NOMO-1 treated with dmso at 0.1 percent for 144 hours (cell line): ENCODE measurements around the gene GAR1.
A peak's percentile ranks its signal among the peaks of the same experiment; 100 is the strongest.
"Not testable (repeated sequence)": the region's sequence is repeated elsewhere in the genome, so short reads cannot be mapped to it uniquely, and the experiment has no call there.

ENCODE experiments used
- DNase-seq: peaks from one replicate; lab custom pipeline; 2025; ENCODE audit not compliant: unreplicated experiment; lab: John Stamatoyannopoulos, UW

Gene GAR1

GRCh38 chr4:109815151-109816081 lies at the start of gene GAR1:
Gene GAR1 (plus strand): TSS chr4:109815762. CDS start chr4:109816165, 403 bp downstream.
- DNase-seq = peak; percentile 91

DNA sequence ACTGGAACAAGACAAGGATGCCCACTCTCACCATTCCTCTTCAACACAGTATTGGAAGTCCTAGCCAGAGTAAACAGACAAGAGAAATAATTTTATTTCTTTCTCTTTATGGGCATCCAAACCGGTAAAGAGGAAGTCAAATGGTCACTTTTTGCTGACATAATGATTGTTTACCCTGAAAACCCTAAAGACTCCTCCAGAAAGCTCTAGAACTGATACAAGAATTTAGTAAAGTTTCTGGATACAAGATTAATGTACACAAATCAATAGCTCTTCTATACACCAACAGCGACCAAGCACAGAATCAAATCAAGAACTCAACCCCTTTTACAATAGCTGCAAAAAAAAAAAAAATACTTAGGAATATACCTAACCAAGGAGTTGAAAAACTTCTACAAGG lies 33.5 kb upstream of the GAR1 start:
- DNase-seq = not testable (repeated sequence)

- no peak for DNase-seq
Observed at GRCh38 chr4:109786846-109787245, 28.7 kb upstream of the GAR1 start.

- no peak for DNase-seq
Observed at GRCh38 chr4:109787807-109788206, 27.8 kb upstream of the GAR1 start.

GRCh38 chr4:109795059-109795458 lies 20.5 kb upstream of the GAR1 start:
- no peak for DNase-seq

- DNase-seq = no peak
Observed at GRCh38 chr4:109798866-109799265, 16.7 kb upstream of the GAR1 start.

- no peak for DNase-seq
Observed at GRCh38 chr4:109801099-109801789, 14.3 kb upstream of the GAR1 start.

DNA sequence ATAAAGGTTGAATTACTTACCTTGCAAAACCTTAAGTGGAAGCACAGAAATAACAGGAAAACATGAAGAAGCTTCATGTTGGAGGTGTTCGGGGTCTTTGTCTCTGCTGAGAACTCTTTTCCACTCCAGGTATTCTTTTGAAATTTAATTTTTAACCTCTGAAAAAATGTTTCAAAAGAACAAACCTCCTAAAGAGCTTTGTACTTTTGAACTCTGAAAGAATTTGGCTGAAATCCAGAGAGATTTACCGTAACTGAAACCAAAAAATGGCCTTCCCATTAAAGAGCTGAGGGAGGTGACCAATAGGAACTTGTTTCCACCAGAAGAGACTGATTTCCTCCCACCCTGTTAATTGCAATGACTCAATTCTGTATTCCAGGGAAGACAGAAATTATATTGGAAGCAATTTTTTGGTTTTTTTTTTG lies 13.7 kb upstream of the GAR1 start, which contains the start of gene CFI:
Gene CFI (minus strand): TSS at position 105 of the 425 bp plus-strand sequence. CDS start 28 bp downstream, at position 77.
- DNase-seq = no peak

DNA sequence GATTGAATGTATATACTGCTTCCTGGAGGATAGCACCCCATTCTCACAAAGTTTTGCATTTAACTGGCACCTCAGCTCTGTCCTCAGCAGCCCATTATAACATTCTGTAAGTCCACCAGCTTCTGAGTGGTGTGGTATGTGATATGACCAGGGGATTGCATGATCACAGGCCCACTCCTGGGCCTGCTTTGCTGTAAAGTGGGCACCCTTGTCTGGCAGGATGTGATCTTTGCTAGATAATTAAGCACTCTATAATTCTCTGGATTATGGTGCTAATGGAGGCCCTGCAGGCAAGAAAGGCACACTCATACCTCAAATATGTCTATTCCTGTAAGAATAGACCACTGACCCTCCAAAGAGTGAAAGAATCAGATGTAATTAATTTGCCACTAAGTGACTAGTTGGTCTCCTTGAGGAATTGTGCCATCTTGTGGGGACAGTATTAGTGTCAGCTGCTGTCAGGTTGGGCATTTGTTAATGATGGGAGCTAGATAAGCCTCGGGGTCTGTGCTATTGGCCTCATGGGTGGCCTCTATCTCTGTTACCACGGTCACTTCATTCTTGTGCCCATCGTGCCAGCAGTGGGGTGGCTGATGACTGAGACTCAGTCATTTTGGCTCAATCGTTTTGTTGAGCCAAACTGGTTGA lies 11.5 kb upstream of the GAR1 start:
- DNase-seq = no peak

DNA sequence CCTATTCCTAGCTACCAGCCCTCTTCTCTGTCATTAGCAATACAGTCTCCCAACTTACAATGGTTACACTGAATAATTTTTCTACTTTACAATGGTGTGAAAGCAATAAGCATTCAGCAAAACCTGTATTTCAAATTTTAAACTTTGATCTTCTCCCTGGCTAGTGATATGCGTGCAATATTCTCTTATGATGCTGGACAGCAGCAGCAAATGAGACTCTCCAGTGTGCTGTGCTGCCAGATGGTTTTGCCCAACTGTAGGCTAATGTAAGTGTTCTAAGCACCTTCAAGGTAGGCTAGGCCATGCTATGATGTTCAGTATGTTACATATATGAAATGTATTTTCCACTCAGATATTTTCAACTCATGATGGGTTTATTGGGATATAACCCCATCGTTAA lies 5.9 kb upstream of the GAR1 start:
- DNase-seq = no peak

DNA sequence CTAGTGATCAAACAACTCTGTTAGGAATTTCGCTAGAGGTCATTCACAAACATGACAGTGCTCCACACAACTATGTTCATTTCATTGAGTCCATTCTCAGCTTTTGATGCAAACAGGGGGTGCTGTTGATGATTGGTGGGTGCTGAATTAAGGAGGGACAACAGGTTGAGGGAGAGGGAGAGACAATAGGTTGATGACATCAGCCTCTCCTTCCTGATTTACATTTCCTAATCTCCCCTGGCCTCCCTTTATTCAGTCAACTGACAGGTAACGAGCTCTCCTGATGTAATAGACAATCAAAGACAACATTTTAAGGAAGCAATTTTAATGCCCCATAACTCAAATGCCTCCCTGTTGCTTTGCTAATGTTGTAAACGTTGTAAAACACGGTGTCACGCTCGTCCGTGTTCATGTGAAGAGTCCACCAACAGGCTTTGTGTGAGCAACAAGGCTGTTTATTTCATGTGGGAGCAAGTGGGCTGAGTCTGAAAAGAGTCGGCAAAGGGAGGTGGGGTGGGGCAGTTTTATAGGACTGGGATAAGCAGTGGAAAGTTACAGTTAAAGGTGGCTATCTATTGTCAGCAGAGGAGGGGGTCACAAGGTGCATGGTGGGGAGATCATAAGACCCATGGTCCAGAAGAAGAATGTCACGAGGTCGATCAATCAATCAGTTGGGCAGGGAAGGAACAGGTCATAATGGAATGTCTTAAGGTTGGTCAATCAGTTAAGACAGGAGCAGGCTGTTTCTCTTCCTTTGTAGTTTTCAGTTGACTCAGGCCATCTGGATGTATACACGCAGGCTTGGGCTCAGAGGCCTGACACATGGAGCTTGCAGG lies 4.8 kb upstream of the GAR1 start:
- DNase-seq = no peak

DNA sequence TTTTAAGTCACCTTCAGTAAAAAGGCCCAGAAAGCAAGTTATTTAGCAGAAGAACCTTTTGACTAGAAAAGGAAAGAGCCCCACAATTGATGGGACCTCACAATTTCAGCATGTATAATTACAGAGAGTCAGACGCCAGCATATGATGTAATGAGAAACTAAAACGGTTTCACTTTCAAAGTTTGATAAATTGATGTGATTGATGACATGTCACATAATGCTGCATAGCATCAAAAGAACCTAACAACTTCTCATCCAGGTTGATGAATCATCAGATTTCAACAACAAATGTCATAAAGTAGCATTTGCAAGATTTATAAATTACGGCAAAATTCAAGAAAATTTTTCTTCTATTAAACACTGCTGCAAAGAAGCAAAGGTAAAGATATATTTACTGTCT lies 3.9 kb upstream of the GAR1 start:
- DNase-seq = no peak

DNA sequence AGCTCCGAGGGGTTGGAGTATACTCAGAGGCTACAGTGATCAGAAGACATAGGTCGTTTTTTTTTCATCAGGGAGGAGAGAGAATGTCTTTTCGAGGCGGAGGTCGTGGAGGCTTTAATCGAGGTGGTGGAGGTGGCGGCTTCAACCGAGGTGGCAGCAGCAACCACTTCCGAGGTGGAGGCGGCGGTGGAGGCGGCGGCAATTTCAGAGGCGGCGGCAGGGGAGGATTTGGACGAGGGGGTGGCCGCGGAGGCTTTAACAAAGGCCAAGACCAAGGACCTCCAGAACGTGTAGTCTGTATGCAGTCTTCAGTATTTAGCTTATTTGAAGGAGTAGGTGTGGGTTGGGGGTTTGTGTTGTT lies 500 bp downstream of the GAR1 start:
- no peak for DNase-seq

DNA sequence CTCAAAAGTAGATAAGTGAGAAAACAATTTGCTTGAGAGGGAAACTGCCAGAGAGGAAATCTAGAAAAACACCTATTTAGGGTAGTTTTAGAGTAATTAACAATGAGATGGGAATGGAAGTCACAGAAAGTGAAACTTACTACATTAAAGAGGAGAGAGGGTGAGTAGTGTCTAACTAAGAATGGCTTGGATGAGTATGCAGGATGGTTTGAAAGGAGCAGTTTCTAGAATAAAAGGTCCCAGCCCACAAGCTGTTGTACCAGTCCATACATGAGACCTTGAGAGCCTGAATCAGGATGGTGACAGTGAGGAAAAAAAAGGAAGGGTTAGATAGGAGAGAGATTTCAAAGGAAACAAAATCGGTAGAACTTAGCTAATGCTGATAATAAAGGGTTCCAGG lies 1.3 kb downstream of the GAR1 start:
- DNase-seq = no peak

GRCh38 chr4:109818268-109818667 lies 2.7 kb downstream of the GAR1 start:
- no peak for DNase-seq

- no peak for DNase-seq
Observed at GRCh38 chr4:109820563-109820962, 5.0 kb downstream of the GAR1 start.

GRCh38 chr4:109821185-109821584 lies 5.6 kb downstream of the GAR1 start:
- DNase-seq = no peak

- no peak for DNase-seq
Observed at GRCh38 chr4:109826719-109827118, 11.2 kb downstream of the GAR1 start.

DNA sequence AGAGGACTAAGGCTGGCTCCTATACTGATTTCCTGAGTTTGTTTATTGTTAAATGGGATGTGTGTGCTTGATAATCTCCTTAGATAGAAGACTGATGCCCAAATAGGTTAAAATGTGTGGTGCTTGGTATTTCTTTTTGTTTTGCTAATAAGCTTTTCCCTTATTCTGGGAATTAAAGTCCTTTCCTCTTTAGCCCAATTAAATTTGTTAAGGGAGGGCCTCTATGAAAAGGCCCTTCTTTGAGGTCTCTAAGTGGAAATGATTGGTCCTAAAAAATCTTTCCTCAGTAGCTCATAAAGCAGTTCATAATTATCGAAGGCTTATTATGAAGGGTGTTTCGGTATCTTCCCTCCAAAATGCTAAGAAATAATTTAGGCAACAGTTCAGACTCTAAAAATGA lies 12.1 kb downstream of the GAR1 start, which contains the start of gene RRH:
Gene RRH (plus strand): TSS at position 301 of the 400 bp plus-strand sequence. CDS start 56 bp downstream, at position 357.
- no peak for DNase-seq

DNA sequence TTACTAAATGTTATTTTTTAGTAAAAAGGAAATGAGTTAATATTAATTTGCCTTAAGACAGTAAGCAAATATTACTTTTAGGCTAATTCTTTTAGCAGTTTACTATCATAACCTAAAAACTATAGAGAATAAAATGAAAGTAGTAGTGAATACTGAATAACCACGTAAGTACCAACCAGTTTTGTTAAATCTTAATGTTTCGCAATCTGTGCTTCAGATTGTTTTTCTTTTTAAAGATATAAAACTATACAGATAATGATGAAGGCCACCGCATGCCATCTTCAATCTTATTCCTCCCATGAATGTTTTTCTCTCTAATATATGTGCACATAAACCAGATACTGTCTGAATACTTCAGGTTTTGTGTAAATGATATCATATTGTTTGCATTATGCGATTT lies 18.2 kb downstream of the GAR1 start:
- no peak for DNase-seq

DNA sequence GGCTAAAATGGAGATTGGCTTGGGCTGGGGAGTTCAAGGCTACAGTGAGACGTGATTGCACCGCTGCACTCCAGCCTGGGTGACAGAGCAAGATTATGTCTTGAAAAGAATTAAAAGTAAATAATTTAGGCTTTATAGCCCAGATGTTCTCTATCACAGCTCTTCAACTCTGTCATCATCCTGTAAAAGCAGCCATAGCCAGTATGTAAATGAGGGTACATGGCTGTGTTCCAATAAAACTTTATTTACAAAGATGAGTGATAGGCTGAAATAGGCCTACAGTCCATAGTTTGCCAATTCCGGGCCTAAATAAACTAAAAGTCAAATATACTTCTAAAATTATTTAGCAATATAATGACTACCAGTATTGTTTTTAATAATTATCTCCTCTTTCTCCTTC lies 21.4 kb downstream of the GAR1 start:
- DNase-seq = no peak
